ENCODE results near the gene TMEM50B.
"Not testable (repeated sequence)": the region's sequence is repeated elsewhere in the genome, so short reads cannot be mapped to it uniquely, and the experiment has no call there.

Gene TMEM50B

DNA sequence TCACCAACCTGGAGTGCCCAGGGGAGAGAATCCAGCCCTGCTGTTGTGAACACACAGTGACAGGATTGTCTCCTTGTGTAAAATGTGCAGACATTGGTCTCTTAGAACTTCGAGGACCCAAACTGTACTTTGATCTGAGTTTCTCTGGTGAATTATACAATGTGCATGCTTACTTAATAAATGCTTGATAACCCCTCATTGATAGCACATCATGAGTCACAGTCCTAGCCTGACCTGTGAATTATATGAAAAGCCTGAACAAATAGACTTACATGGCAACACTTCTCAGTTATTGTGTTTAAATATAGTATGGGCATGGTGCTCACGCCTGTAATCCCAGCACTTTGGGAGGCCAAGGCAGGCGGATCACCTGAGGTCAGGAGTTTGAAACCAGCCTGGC is 53.9 kb downstream of the TMEM50B start:
- DNase-seq: no peak

DNA sequence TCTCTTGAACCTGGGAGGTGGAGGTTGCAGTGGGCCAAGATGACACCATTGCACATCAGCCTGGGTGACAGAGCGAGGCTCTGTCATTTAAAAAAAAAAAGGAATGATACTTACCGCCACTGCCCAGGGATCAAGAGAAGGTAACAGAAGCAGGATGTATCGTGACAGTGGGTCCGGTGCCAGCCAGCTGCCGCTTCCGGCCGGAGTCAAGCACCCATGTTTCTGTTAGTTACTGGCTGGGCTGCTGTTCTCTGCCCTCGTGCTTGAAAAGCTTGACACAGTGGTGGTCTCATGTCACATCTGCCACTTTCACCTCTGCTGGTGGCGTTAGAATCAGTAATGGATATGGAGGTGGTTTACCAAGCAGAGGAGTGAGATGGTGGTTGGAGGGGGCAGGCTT is 55.6 kb downstream of the TMEM50B start:
- no peak for DNase-seq

DNA sequence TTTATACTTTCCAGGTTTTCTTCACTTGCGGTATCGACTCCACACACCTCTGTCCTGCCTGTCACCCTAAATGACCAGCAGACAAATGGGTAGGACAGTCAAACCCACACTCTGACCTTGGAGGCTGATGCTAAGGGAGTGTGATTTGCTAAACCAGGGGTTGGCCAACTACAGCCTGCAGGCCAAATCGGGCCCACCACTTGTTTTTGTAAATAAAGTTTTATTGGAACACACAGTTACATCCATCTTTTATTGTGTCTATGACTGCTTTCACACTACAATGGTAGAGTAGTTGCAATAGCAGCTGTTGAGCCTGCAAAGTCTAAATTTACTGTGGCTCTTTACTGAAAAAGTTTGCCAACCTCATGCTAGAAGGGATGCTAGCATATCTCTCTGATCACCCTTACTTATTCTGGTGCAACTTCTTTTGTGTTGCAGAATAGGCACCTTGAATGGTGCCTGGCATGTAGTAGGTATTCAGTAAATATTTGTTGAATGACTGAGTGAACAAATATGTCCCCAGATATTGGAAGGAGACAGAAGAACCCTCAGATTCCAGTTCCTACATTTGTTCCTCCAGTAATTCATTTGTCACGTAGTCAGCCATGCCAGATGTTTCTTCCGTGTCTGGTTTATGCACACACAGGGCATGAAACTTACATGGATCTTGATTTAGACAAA is 57.9 kb downstream of the TMEM50B start:
- DNase-seq: no peak

DNA sequence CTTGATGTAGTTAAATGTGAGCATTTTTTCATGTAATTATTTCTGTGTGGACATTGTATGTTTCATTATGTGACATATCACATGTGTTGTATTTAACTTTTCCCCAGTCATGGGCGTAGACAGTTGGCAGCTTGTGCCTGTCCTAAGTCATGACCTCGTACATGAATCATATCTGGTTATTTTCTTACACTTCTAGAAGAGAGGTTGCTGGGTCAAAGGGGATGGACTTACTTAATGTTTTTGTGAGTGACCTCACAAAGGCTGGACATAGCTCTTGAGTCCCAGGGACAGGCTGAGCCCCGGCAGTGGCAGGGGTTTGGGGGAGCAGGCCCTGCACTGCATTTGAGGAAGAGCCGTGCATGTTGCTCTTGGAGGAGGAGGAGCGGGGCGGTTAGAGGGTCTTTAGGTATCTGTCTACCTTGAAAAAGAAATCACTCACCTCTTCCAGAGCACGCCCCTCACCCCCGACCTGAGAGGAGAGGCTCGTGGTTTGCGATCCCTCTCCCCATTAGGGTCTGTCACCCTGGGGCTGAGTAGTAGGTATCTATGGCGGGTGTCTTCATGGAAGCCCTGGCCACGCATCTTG is 60.1 kb downstream of the TMEM50B start:
- DNase-seq: no peak

DNA sequence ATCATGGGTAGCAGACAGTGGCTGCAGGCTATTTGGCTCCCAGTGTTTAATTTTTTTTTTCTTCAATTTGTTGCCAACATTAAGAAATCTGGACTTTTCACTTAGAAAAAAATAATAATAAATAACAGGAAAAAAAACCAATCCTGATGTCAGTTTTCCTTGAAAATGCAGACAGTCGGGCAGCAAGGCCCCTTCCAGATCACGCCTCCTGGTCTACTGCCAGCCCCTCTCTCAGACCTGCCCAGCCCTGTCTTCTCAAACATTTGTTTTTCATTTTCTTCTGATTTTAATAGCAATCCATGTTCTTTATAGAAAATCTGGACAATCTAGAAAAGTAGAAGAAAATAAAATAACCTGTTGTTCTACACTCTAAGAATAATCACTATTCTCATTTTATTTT is 61.1 kb downstream of the TMEM50B start:
- DNase-seq: peak; percentile 75

DNA sequence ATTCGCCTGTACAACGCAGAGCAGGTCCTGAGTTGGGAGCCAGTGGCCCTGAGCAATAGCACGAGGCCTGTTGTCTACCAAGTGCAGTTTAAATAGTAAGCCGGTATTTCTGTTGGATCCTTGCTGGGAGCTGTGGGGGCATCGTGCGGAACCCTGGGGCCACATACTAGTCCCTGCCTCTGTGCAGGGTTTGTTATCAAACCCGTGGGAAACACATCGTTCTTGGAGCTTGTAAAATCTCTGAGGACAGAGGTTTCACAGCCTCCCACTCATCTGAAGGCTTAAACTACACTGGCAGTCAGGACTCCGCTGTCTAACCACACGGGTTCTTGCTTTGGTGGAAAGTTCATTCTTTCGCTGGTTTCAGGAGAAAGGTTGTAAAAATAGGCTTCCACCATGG is 64.8 kb downstream of the TMEM50B start:
- DNase-seq: no peak

DNA sequence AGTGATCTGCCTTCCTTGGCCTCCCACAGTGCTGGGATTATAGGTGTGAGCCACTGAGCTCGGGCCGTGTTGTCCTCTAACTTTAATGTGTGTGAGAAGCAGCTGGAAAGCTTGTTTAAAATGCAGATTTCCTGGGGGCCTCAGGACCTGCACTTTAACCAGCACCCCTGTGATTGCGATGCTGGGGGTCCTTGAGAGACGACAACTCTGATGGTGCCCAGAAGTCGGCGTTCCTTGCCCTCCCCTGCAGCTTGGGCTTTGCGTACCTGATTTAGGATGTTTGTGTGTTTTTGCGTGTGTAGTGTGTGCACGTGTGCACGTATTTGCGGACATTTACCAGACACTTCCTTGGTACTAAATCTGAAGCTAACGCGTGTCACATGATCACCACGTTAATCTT is 65.7 kb downstream of the TMEM50B start:
- no peak for DNase-seq

DNA sequence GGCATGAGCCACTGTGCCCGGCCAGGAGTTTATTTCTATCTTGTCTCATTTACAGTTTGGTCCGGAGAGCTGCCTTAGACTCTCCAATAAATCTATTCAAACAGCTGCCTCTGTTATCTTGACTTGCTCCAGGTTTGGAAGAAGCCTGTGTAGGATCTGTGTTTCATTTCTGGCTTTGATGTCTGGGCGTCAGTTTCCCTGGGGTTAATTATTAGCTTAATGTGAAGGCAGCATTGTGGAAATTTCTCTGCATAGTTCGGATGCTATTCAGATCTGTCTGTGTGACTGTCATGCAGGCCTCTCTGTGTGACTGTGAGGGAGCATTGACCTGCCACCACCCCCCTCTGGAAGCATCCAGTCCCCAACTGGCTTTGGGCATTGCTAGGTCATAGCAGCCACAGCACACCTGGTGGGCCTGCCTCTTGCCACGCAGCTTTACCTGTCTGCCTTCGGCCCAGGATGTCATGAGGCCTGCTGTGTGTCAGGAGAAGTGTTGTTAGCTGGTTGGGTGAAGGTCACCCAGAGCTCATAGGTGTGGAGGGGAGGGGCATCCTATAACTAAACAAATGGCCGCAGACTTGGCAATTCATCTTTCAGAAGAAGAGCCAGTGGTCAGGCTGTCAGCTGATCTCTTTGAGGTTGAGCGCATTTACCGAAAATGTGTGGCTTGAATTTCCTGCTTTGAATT is 66.8 kb downstream of the TMEM50B start:
- DNase-seq: no peak

DNA sequence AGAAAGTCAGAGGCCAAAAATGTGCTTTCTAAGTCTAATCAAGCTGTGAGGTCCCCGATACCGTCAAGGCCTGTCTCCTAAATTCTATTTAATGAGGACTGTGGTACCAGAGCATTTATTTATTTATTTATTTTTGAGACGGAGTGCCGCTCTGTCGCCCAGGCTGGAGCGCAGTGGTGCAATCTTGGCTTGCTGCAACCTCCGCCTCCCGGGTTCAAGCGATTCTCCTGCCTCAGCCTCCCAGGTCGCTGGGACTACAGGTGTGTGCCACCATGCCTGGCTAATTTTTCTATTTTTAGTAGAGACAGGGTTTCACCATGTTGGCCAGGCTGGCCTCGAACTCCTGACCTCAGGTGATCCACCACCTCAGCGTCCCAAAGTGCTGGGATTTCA is 67.3 kb downstream of the TMEM50B start:
- DNase-seq: not testable (repeated sequence)

DNA sequence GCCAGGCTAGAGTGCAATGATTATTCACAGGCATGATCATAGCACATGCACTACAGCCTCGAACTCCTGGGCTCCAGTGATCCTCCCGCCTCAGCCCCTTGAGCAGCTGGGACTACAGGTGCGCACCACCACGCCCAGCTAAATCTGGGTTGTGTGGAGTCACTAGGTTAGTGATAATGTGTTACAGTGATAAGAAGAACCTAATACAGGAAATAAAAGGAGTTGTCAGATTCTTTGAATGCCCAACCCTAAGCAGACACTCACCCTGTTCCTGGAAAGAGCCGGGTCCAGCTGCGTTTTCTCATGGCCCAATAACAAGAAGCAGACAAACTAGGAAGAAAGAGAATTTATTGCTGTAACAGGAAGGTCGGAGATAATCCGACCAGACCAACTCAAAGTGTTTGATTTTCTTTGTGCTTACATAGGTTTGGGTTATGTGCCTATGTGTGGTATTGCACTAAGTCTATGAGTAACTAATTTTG is 67.8 kb downstream of the TMEM50B start:
- no peak for DNase-seq

DNA sequence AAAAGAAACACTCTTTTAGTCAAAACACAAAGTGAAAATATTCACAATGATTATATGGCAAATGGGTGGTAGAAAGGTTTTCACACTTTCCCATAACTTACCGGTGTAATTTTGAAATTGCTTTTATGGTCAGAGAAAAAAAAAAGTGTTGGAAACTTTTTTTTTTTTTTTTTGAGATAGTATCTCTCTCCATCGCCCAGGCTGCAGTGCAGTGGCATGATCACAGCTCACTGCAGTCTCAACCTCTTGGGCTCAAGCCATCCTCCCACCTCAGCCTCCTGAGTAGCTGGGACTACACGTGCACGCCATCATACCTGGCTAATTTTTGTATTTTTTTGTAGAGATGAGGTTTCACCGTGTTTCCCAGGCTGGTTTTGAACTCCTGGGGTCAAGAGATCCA is 73.3 kb downstream of the TMEM50B start:
- no peak for DNase-seq

DNA sequence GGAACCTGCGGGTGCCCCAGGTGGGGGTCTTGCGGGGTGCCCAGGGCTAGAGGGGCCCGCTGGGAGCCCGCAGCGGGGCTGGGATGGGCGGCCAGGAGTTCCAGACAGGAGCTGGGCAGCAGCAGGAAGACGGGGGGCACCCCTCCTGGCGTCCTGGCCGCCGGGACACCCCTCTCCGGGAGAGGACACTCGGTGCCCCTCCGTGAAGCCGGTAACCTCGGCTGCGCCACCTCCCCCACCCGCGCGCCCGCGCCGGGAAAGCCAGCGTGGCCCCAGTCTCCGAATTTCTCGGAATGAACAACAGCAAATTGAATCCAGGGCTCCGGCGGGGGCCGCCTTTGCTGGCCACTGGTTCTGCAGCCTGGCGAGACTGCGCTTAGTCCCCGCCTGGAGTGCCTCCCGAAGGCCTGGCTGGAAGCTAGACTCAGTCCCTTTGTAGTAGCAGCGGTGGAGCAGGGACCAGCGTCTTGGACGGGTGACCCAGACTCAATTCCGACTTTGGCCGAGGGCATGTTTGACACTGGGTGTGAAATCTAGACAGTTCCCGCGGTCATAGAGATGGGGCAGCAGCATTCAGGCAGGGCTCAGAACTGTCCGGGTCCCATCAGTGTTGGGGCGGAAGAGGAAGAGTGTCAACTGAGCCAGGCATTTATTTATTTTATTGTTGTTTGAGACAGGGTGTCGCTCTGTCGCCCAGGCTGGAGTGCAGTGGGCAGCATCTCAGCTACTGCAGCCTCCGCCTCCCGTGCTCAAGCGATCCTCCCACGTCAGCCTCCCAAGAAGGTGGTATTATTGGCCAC is 75.8 kb downstream of the TMEM50B start:
- DNase-seq: peak; percentile 81

DNA sequence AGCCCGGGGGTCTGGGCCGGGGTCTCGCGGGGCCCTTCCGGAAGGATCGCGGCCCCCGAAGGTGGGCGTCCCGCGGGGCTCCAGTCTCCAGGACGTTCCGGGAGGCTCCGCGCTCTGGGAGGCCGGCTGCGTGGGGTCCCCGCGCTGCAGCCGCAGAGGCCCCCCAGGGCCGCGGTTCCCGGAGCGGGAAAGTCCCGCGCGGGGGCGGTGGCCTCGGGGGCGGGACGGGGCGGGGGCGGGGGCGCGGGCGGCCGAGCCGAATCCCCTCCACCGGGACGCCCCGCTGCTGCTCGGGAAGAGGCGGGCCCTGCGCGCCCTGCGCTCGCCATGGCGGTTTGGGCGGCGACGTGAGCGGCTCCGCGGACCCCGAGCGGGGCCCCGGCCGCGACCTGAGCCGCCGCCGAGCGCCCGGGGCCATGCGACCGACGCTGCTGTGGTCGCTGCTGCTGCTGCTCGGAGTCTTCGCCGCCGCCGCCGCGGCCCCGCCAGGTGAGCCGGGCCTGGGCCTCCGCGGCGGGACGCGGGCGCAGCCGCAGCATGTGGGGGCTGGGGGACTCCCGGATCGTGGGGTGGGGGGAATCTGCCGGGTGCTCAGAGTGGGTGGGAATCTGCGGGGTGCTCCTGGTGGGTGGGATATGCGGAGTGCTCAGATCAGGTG is 76.5 kb downstream of the TMEM50B start, which contains the start of gene IFNGR2:
TSS of gene IFNGR2 (plus strand) at position 286 of the 658 bp plus-strand sequence. CDS start at position 417, 131 bp downstream.
- DNase-seq: peak; percentile 74

DNA sequence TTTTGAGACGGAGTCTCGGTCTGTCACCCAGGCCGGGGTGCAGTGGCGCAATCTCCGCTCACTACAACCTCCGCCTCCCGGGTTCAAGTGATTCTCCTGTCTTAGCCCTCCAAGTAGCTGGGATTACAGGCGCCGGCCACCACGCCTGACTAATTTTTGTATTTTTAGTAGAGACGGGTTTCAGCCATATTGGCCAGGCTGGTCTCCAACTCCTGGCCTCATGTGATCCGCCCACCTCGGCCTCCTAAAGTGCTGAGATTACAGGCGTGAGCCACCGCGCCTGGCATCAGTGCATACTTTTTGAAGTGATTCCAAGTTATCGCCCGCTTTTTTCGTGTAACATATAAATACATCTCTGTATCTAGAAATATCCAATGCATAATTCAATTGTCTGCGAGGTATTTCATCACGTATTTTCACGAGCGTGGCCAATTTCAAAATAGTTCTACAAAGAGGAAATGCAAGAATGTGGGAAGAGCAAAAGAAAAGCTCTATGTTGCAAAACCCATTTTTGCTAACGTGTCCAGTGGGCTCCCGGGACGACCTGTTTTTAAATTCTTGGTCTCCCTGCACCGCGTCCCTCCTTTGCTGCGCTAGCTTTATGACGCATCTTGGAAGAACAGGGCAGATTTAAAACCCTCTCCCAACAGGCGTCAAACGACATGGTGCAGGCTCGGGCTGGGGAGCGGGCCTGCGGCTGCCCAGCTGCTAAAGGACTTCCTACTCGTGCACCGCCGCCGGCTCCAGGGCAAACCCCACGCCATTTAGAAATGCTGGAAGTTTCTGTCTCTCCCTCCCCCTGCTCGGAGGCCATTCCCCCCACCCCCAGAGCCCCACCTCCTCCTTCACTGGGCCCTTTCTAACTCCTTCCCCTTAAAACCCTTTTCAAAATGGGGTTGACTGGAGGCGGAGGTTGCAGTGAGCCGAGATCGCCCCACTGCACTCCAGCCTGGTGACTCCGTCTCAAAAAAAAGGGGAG is 77.5 kb downstream of the TMEM50B start:
- DNase-seq: peak; percentile 85

DNA sequence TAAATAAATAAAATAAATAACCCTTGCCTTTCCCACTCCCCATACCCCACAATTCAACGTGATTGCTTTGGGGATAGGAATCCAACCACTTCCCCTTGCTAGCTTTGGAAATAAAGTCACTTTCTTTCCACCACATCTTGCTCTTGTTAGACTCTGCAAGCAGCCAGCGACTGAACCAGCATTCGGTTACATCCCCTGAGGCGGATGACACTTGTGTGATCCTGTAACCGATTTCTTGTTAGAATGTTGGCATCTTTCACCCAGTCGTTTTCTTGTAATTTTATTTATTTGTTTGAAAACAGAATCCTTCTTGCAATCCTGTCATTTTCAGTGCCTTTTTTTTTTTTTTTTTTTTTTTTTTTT is 78.2 kb downstream of the TMEM50B start:
- no peak for DNase-seq

Data from left hindlimb (tissue), 1 donor.